ENCODE data around the gene TEAD1. TPM values are rescaled to one million over a fixed set of nuclear protein-coding genes. Genes with fewer than 3 reads are reported as not detected.
A peak's percentile ranks its signal among the peaks of the same experiment; 100 is the strongest.

Gene TEAD1
- total and polyA plus RNA-seq, 7 donors = 3.2 to 200 (median 155) TPM

DNA sequence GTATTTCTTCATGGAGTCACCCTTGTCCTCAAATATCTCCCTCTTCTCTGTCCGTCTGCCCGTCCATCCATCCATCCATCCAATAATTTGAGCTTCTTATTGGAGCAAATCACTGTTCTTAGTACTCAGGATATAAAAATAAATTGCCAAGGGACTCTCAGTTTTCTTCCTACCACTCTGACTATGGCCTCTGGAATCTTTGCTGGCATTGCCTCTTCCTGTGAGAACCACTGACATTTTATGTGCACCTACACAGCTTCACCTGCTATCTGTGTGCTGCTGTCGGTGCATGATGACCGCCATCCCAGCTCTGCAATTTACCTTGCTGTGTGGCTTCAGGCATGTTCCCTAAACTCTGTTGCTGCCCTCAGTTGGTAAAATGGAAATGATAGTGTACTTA lies 37.9 kb downstream of the TEAD1 start:
- no peak for TF ChIP-seq EP300 (IDR thresholded peaks at IDR 0.05)
- TF ChIP-seq, protein P1, sequence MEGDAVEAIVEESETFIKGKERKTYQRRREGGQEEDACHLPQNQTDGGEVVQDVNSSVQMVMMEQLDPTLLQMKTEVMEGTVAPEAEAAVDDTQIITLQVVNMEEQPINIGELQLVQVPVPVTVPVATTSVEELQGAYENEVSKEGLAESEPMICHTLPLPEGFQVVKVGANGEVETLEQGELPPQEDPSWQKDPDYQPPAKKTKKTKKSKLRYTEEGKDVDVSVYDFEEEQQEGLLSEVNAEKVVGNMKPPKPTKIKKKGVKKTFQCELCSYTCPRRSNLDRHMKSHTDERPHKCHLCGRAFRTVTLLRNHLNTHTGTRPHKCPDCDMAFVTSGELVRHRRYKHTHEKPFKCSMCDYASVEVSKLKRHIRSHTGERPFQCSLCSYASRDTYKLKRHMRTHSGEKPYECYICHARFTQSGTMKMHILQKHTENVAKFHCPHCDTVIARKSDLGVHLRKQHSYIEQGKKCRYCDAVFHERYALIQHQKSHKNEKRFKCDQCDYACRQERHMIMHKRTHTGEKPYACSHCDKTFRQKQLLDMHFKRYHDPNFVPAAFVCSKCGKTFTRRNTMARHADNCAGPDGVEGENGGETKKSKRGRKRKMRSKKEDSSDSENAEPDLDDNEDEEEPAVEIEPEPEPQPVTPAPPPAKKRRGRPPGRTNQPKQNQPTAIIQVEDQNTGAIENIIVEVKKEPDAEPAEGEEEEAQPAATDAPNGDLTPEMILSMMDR (IDR thresholded peaks at IDR 0.05) = no peak
- TF ChIP-seq POLR2AphosphoS5 (IDR thresholded peaks at IDR 0.05) = no peak
- no peak for TF ChIP-seq POLR2A (IDR thresholded peaks at IDR 0.05)
- Histone ChIP-seq H3K27ac (no peak overlapping the region), H3K4me3 (no peak overlapping the region), H3K27me3 (no peaks in the 10 kb centered on the region), H3K9me3 (no peaks in the 10 kb centered on the region), H3K36me3 (no peaks in the 10 kb centered on the region), H3K4me1 (peaks cover 5 to 34% (median 29%) of the 10 kb centered on the region in 4 donors)
- WGBS, 2 donors = 92 to 96% methylated on average over 4 of the region's 4 CpGs
- intact Hi-C loops (cut with DNase I) = no loop called here
- no peak for DNase-seq

DNA sequence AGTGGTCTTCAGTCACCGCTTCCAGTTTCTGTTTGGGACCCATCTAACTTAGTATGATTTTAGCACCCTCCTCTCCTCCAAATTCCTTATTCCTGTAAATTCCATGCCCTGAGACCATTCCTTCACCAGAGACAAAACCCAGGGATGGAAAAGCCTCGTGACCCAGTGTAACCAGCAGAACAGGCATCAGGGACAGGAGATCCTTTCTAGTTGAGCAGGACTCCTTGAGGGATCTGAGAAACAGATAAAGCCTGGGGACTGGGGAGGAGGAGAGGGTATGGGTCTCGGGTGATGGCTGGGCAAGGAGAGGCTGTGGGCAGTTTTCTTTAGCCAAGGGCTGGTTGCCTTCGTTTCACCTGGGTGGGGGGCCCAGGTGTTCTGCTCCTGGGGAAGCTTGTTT lies 40.9 kb downstream of the TEAD1 start:
- no peak for DNase-seq
- peaks cover 0 to 36% (median 16%) of the 10 kb centered on the region in 4 donors for H3K4me1 ChIP-seq
- H3K27ac ChIP-seq = no peak overlapping the region
- no peaks in the 10 kb centered on the region for H3K9me3 ChIP-seq
- TF ChIP-seq, protein P1 (IDR thresholded peaks at IDR 0.05) = no peak
- TF ChIP-seq EP300 (IDR thresholded peaks at IDR 0.05) (no peak), POLR2AphosphoS5 (IDR thresholded peaks at IDR 0.05) (no peak), POLR2A (IDR thresholded peaks at IDR 0.05) (no peak)
- no peaks in the 10 kb centered on the region for H3K27me3 ChIP-seq
- H3K36me3 ChIP-seq = no peaks in the 10 kb centered on the region
- intact Hi-C loops (cut with DNase I) = no loop called here
- 74 to 87% methylated on average over 4 of the region's 4 CpGs for WGBS, 2 donors
- H3K4me3 ChIP-seq = no peak overlapping the region

DNA sequence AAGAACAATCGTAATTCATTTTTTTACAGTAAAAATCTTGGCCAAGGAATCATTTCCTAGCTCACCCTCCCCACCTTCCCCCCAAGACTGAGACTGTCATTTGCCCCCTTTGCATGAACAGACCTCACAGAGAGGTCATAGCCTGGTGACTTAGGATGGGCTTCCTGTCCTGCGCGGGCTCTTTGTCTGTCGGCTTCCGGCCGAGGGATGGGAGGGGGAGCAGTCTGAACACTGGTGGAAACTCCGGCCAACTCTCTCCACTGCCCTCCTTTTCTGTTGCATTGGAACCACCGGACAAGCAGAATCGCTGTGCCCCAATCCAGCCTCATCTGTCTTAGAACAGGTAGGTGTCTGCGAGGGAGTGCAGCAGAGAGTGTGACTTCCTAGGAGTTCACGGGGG lies 41.7 kb downstream of the TEAD1 start:
- H3K9me3 ChIP-seq = no peaks in the 10 kb centered on the region
- H3K4me1 ChIP-seq = peaks cover 0 to 44% (median 20%) of the 10 kb centered on the region in 4 donors
- H3K4me3 ChIP-seq = no peak overlapping the region
- WGBS, 2 donors = 59 to 85% methylated on average over 11 of the region's 11 CpGs
- no peak overlapping the region for H3K27ac ChIP-seq
- DNase-seq = no peak
- no peak for TF ChIP-seq POLR2AphosphoS5 (IDR thresholded peaks at IDR 0.05)
- TF ChIP-seq EP300 (IDR thresholded peaks at IDR 0.05) = no peak
- TF ChIP-seq POLR2A (IDR thresholded peaks at IDR 0.05) = no peak
- TF ChIP-seq, protein P1 (IDR thresholded peaks at IDR 0.05) = no peak
- intact Hi-C loops (cut with DNase I) = no loop called here
- no peaks in the 10 kb centered on the region for H3K27me3 ChIP-seq
- H3K36me3 ChIP-seq = no peaks in the 10 kb centered on the region

DNA sequence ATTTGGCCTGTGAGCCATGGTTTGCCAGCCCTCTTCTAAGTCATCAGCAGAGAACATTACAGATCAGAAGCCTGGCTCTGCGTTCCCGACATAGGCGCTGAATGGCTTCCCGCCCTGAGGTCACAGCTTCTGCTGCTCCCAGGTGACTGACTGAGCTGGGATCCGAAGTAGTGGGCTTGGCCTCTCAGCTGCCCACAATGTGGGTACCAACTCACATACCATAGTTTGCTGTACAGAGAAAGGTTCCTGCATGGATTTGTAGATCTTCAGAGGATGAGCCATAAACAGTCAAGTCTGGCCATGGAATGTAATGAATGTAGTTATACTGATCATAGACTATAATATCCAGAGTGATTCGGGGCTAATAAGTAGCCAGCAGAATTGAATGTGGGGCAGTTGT lies 42.6 kb downstream of the TEAD1 start:
- intact Hi-C loops (cut with DNase I) = no loop called here
- H3K9me3 ChIP-seq = no peaks in the 10 kb centered on the region
- H3K4me3 ChIP-seq = no peak overlapping the region
- peak overlapping the region in 1 of 4 donors; percentile 9 for H3K27ac ChIP-seq
- H3K27me3 ChIP-seq = no peaks in the 10 kb centered on the region
- no peak for DNase-seq
- TF ChIP-seq POLR2AphosphoS5 (IDR thresholded peaks at IDR 0.05) = no peak
- TF ChIP-seq POLR2A (IDR thresholded peaks at IDR 0.05) = no peak
- TF ChIP-seq EP300 (IDR thresholded peaks at IDR 0.05) = no peak
- TF ChIP-seq, protein P1 (IDR thresholded peaks at IDR 0.05) = no peak
- no peaks in the 10 kb centered on the region for H3K36me3 ChIP-seq
- H3K4me1 ChIP-seq = peaks cover 0 to 52% (median 23%) of the 10 kb centered on the region in 4 donors
- WGBS, 2 donors = 90 to 93% methylated on average over 6 of the region's 6 CpGs

DNA sequence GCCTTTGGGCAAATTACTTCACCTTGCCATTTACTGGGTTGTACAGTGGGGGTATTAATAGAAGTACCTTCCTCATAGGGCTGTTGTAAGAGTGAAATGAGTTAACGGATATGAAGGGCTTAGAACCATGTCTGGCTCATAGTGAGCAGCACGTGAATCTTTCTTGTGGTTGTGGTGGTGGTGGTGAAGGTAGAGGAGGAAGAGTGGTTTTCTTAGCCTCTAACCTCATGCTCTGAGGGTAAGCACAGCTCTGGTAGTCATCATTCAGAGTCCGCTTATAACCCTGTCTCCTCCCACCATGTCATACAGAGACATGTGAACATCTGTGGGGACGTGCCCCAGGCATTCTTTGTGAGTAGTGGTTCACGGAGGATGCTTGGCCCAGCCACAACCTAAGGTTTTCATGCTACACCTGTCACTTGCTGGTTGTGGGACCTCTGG lies 43.6 kb downstream of the TEAD1 start:
- WGBS, 2 donors = 57 to 88% methylated on average over 5 of the region's 5 CpGs

More for the DNA sequence above, 43.6 kb downstream of the TEAD1 start:
- intact Hi-C loops (cut with DNase I) = no loop called here
- Histone ChIP-seq H3K4me1 (peaks cover 0 to 61% (median 23%) of the 10 kb centered on the region in 4 donors), H3K9me3 (no peaks in the 10 kb centered on the region), H3K27me3 (no peaks in the 10 kb centered on the region), H3K36me3 (no peaks in the 10 kb centered on the region), H3K27ac (no peak overlapping the region), H3K4me3 (no peak overlapping the region)
- no peak for DNase-seq
- TF ChIP-seq POLR2AphosphoS5 (IDR thresholded peaks at IDR 0.05) (no peak), POLR2A (IDR thresholded peaks at IDR 0.05) (no peak)
- TF ChIP-seq, protein P1 (IDR thresholded peaks at IDR 0.05) = no peak
